Endothelial cell of umbilical vein (primary cell): ENCODE measurements around the gene RBM47. TPM values are rescaled to one million over a fixed set of nuclear protein-coding genes. Genes with fewer than 3 reads are reported as not detected.

Experiments
- BruUV-seq: library from RNA; stranded (reverse); fragments of 400-500 nt; replicated peaks from 2 replicates; lab custom pipeline; 2021; lab: Mats Ljungman, UMichigan
- CTCF ChIA-PET: fragments of 300-600, 350-600 bp; sonication (Branson Sonifier 250); formaldehyde crosslinking; loops from one replicate; lab custom pipeline; 2021; ENCODE audit warnings: antibody characterized with exemption, inconsistent platforms; lab: Charles Lee
- POLR2A ChIA-PET: fragments of 300-600, 350-600 bp; sonication (Branson Sonifier 250); formaldehyde crosslinking; loops from one replicate; lab custom pipeline; 2021; ENCODE audit warnings: antibody characterized with exemption, inconsistent platforms; lab: Charles Lee
- DNase-seq: peaks from one replicate; pipeline ENCODE4 v3.0.0-alpha.2; 2011; ENCODE audit warnings: low read depth, low spot score
- FAIRE-seq: peaks from 2 replicates; lab custom pipeline; 2011; peaks lifted over from hg19 to GRCh38; lab: Jason Lieb, UNC
- H2AFZ ChIP-seq: 2 replicates; pipeline ENCODE4 v1.6.0; 2012; ENCODE audit warnings: low read depth, low read length, control low read depth, inconsistent platforms
- H3K27ac ChIP-seq: 2 replicates; pipeline ENCODE4 v1.5.1; 2011; ENCODE audit warnings: low read depth, mild to moderate bottlenecking, control low read depth, low read length, moderate library complexity; ENCODE audit not compliant: insufficient read depth
- H3K27me3 ChIP-seq, 2 experiments: 2 replicates each; pipeline versions ENCODE4 v1.6.0 to v1.6.1; 2011; ENCODE audit warnings: low read length in 2 of 2, mixed read lengths in 1 of 2; ENCODE audit not compliant: control insufficient read depth in 2 of 2, insufficient read depth in 2 of 2
- H3K36me3 ChIP-seq, 2 experiments: 2 replicates in 1 of 2; 3 replicates in 1 of 2; pipeline ENCODE4 v1.5.1; 2011; ENCODE audit warnings: low read length in 2 of 2, mild to moderate bottlenecking in 1 of 2, moderate library complexity in 1 of 2; ENCODE audit not compliant: control insufficient read depth in 2 of 2, insufficient read depth in 2 of 2; ENCODE audit errors: extremely low read depth in 1 of 2
- H3K4me1 ChIP-seq: 3 replicates; pipeline ENCODE4 v1.5.1; 2011; ENCODE audit warnings: mild to moderate bottlenecking, low read length; ENCODE audit not compliant: control insufficient read depth, insufficient read depth; ENCODE audit errors: extremely low read depth
- H3K4me2 ChIP-seq: 2 replicates; pipeline ENCODE4 v1.6.1; 2011; ENCODE audit warnings: low read length, control low read depth, mixed read lengths; ENCODE audit not compliant: insufficient read depth
- H3K4me3 ChIP-seq, 3 experiments: fragments of 200-600 bp in 1 of 3; sonication (generic), shearing (Covaris generic) in 1 of 3; replicated peaks in 1 of 3; 2 replicates each; pipeline ENCODE4 v1.5.1; 2011 to 2016; ENCODE audit warnings: control low read depth in 3 of 3, low read length in 3 of 3, mild to moderate bottlenecking in 2 of 3, inconsistent platforms in 1 of 3, low read depth in 1 of 3, moderate library complexity in 1 of 3; ENCODE audit not compliant: insufficient read depth in 1 of 3
- H3K79me2 ChIP-seq: 2 replicates; pipeline ENCODE4 v1.6.0; 2012; ENCODE audit warnings: low read length, inconsistent platforms; ENCODE audit not compliant: control insufficient read depth, insufficient read depth
- H3K9ac ChIP-seq: replicated peaks from 2 replicates; pipeline ENCODE3; 2011; ENCODE audit warnings: low read length, control low read depth; ENCODE audit not compliant: insufficient read depth; ENCODE audit errors: extremely low read depth
- H3K9me1 ChIP-seq: replicated peaks from 3 replicates; pipeline ENCODE4 v1.6.0; 2011; ENCODE audit warnings: mild to moderate bottlenecking, low read length; ENCODE audit not compliant: control insufficient read depth, insufficient read depth; ENCODE audit errors: extremely low read depth
- H3K9me3 ChIP-seq: replicated peaks from 2 replicates; pipeline ENCODE4 v1.5.1; 2012; ENCODE audit warnings: low read length, inconsistent platforms; ENCODE audit not compliant: control insufficient read depth, insufficient read depth
- H4K20me1 ChIP-seq: replicated peaks from 2 replicates; pipeline ENCODE3; 2011; ENCODE audit warnings: mild to moderate bottlenecking, low read length; ENCODE audit not compliant: control insufficient read depth, insufficient read depth; ENCODE audit errors: extremely low read depth
- CTCF ChIP-seq, 2 donors: IDR thresholded peaks; 1 replicate in 1 of 2; 2 replicates in 1 of 2; pipeline ENCODE4 v1.5.1; 2011; ENCODE audit warnings: low read length in 2 of 2, mild to moderate bottlenecking in 2 of 2, moderate library complexity in 2 of 2, control low read depth in 1 of 2, inconsistent platforms in 1 of 2, low read depth in 1 of 2; ENCODE audit not compliant: insufficient read depth in 1 of 2; ENCODE audit errors: extremely low read depth in 1 of 2
- EZH2 ChIP-seq: IDR thresholded peaks from 2 replicates; pipeline ENCODE4 v1.6.1; 2012; ENCODE audit warnings: borderline replicate concordance, low read depth, mild to moderate bottlenecking, moderate library complexity, low read length, inconsistent platforms; ENCODE audit not compliant: severe bottlenecking
- FOS ChIP-seq: IDR thresholded peaks from 2 replicates; pipeline ENCODE4 v1.6.1; 2011; ENCODE audit warnings: mild to moderate bottlenecking, low read length, moderate library complexity, borderline replicate concordance; ENCODE audit not compliant: insufficient read depth
- GATA2 ChIP-seq: IDR thresholded peaks from 2 replicates; pipeline ENCODE4 v1.7.0; 2011; ENCODE audit warnings: low read depth, mild to moderate bottlenecking, moderate library complexity, mixed read lengths, low read length; ENCODE audit not compliant: insufficient read length, insufficient read depth
- JUN ChIP-seq: IDR thresholded peaks from 2 replicates; pipeline ENCODE4 v1.6.1; 2011; ENCODE audit warnings: borderline replicate concordance, low read depth; ENCODE audit not compliant: insufficient read length, insufficient read depth
- MAX ChIP-seq: IDR thresholded peaks from 2 replicates; pipeline ENCODE4 v1.6.1; 2011; ENCODE audit not compliant: insufficient read depth, insufficient read length
- MYC ChIP-seq: IDR thresholded peaks from one replicate; pipeline ENCODE4 v1.6.1; 2011; ENCODE audit warnings: mild to moderate bottlenecking, low read depth, low read length
- POLR2A ChIP-seq: IDR thresholded peaks from 2 replicates; pipeline ENCODE4 v1.6.1; 2012; ENCODE audit warnings: low read depth, mild to moderate bottlenecking, control low read depth, low read length
- POLR2AphosphoS5 ChIP-seq: IDR thresholded peaks from 2 replicates; pipeline ENCODE4 v1.6.1; 2012; ENCODE audit warnings: low read depth, mild to moderate bottlenecking, control low read depth, low read length, moderate library complexity; ENCODE audit not compliant: insufficient read depth
- dilution Hi-C: fragments of 300-500 bp; cut with MboI; formaldehyde crosslinking; loops from one replicate; pipeline ENCODE4 v1.15.0; 2019; ENCODE audit warnings: low sequenced_read_pairs; ENCODE audit not compliant: extremely low pct_ligation_motif_present
- intact Hi-C: fragments of 100-400 bp; cut with micrococcal nuclease; formaldehyde crosslinking; loops from one replicate; pipeline ENCODE4 v1.10.0; 2022
- polyA plus RNA-seq, 4 experiments: library from polyadenylated mRNA; depleted of rRNA in 3 of 4; stranded (reverse) in 3 of 4; unstranded in 1 of 4; fragments of >200 nt; gene quantifications; 2 replicates each; pipeline versions ENCODE4 v1.2.1 to v1.2.3, GENCODE V29; 2011 to 2012; ENCODE audit warnings: missing spikeins in 1 of 4
- total RNA-seq: library from RNA; stranded (reverse); gene quantifications from 2 replicates; pipeline ENCODE4 v1.2.3, GENCODE V29; 2021

Gene RBM47
- total and polyA plus RNA-seq, 2 donors (not counting 3 experiments of a cell fraction or from before 2014, with no cell fraction given): not detected

GRCh38 chr4:40375095-40375494 is 254.6 kb downstream of the RBM47 start:
- intact Hi-C loops (no loop called here), dilution Hi-C loops (no loop called here)
- Histone ChIP-seq H3K27ac (no peak overlapping the region), H4K20me1 (no peaks in the 10 kb centered on the region), H3K79me2 (no peaks in the 10 kb centered on the region), H3K9ac (no peak overlapping the region), H2AFZ (no peak overlapping the region), H3K9me3 (no peaks in the 10 kb centered on the region), H3K4me2 (no peak overlapping the region), H3K4me1 (no peaks in the 10 kb centered on the region), H3K36me3 (no peaks in the 10 kb centered on the region), H3K4me3 (no peak overlapping the region), H3K9me1 (no peaks in the 10 kb centered on the region), H3K27me3 (peaks cover 0 to 3% of the 10 kb centered on the region in 2 experiments)
- no TSS peak for BruUV-seq
- ChIA-PET POLR2A (no interaction called here), CTCF (no interaction called here)
- DNase-seq (no peak), FAIRE-seq (no peak)
- TF ChIP-seq GATA2 (no peak), MYC (no peak), EZH2 (no peak), JUN (no peak), CTCF (IDR thresholded peaks at IDR 0.05; ENCODE audit: extremely low read depth in 1 of 2, insufficient read depth in 1 of 2, low read depth in 1 of 2, low read length in 2 of 2) (no peak), FOS (no peak), POLR2AphosphoS5 (no peak), MAX (no peak), POLR2A (no peak)
